ENCODE results near the gene CCNT1. TPM values are rescaled to one million over a fixed set of nuclear protein-coding genes. Genes with fewer than 3 reads are reported as not detected.

The CCNT1 gene
- total and polyA plus RNA-seq, 2 of the 13 experiments (the other 11 are each of a cell fraction or from before 2014, with no cell fraction given), result 18.0 to 28.2 TPM

DNA sequence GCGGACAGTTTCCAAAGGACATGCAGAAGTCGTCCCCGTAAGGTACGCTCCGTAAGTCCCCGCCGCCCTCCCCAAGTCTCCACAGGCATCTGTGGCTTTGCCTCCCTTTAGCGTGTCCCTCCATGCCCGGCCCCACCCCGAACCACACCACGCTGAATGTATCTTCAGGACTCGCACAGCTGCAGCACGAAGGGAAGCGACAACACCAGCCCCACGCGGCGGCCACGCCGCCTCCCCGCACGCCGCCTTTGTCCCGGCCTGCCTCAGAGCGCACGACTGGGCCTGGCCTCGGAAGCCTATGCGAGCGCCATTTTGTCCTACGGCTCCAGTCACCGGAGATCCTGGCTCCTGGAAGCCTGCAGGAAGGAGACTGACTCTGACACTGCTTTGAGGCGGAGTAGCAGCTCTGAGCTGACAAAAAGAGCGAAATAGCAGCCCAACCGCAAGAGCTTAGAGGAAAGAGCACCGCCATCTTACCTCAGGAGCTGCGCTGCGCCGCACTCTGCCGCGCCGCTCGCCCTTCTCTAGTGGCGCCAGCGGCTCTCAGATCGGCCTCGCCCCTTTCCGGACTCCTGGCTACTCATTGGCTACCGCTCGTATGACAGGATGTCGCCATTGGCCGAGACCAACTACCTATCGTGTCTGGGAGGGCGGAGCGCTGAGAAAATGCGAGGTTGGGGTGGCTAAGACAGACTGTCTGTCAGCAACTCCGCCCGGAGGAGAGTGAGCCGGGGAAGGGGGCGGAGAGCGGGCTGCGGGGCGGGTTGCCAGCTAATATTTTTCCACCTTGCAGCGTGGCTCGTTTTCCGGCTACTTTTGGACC lies 34.6 kb downstream of the CCNT1 start, which contains the start of gene KANSL2 (continued):
- TF ChIP-seq, protein P1, sequence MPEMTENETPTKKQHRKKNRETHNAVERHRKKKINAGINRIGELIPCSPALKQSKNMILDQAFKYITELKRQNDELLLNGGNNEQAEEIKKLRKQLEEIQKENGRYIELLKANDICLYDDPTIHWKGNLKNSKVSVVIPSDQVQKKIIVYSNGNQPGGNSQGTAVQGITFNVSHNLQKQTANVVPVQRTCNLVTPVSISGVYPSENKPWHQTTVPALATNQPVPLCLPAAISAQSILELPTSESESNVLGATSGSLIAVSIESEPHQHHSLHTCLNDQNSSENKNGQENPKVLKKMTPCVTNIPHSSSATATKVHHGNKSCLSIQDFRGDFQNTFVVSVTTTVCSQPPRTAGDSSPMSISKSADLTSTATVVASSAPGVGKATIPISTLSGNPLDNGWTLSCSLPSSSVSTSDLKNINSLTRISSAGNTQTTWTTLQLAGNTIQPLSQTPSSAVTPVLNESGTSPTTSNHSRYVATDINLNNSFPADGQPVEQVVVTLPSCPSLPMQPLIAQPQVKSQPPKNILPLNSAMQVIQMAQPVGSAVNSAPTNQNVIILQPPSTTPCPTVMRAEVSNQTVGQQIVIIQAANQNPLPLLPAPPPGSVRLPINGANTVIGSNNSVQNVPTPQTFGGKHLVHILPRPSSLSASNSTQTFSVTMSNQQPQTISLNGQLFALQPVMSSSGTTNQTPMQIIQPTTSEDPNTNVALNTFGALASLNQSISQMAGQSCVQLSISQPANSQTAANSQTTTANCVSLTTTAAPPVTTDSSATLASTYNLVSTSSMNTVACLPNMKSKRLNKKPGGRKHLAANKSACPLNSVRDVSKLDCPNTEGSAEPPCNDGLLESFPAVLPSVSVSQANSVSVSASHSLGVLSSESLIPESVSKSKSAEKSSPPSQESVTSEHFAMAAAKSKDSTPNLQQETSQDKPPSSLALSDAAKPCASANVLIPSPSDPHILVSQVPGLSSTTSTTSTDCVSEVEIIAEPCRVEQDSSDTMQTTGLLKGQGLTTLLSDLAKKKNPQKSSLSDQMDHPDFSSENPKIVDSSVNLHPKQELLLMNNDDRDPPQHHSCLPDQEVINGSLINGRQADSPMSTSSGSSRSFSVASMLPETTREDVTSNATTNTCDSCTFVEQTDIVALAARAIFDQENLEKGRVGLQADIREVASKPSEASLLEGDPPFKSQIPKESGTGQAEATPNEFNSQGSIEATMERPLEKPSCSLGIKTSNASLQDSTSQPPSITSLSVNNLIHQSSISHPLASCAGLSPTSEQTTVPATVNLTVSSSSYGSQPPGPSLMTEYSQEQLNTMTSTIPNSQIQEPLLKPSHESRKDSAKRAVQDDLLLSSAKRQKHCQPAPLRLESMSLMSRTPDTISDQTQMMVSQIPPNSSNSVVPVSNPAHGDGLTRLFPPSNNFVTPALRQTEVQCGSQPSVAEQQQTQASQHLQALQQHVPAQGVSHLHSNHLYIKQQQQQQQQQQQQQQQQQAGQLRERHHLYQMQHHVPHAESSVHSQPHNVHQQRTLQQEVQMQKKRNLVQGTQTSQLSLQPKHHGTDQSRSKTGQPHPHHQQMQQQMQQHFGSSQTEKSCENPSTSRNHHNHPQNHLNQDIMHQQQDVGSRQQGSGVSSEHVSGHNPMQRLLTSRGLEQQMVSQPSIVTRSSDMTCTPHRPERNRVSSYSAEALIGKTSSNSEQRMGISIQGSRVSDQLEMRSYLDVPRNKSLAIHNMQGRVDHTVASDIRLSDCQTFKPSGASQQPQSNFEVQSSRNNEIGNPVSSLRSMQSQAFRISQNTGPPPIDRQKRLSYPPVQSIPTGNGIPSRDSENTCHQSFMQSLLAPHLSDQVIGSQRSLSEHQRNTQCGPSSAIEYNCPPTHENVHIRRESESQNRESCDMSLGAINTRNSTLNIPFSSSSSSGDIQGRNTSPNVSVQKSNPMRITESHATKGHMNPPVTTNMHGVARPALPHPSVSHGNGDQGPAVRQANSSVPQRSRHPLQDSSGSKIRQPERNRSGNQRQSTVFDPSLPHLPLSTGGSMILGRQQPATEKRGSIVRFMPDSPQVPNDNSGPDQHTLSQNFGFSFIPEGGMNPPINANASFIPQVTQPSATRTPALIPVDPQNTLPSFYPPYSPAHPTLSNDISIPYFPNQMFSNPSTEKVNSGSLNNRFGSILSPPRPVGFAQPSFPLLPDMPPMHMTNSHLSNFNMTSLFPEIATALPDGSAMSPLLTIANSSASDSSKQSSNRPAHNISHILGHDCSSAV (CRISPR knock-in tag; IDR thresholded peaks at IDR 0.05; ENCODE audit: borderline replicate concordance), result no peak
- TF ChIP-seq MAFG (CRISPR knock-in tag; IDR thresholded peaks at IDR 0.05) (no peak), GATAD1 (CRISPR knock-in tag; IDR thresholded peaks at IDR 0.05) (peak; percentile 72), NCOA5 (CRISPR knock-in tag; IDR thresholded peaks at IDR 0.05) (no peak), NKX3-1 (CRISPR knock-in tag; IDR thresholded peaks at IDR 0.05) (peak; percentile 66), ZNF530 (CRISPR knock-in tag; IDR thresholded peaks at IDR 0.05; ENCODE audit: low read depth) (no peak), ARNTL (CRISPR knock-in tag; IDR thresholded peaks at IDR 0.05) (no peak; the same call in 1 of the 2 replicates), TARDBP (CRISPR knock-in tag; IDR thresholded peaks at IDR 0.05) (peak; percentile 49; the same call in 1 of the 2 replicates), STAG1 (CRISPR knock-in tag; IDR thresholded peaks at IDR 0.05) (no peak), SALL1 (CRISPR knock-in tag; IDR thresholded peaks at IDR 0.05) (peak; percentile 90), ZFAT (CRISPR knock-in tag; conservative IDR thresholded peaks at IDR 0.05) (no peak), RARG (CRISPR knock-in tag; IDR thresholded peaks at IDR 0.05; ENCODE audit: low read depth) (peak; percentile 82; the same call in 1 of the 2 replicates), EHMT2 (IDR thresholded peaks at IDR 0.05; ENCODE audit: borderline replicate concordance, low read depth, low read length) (no peak), BHLHE40 (IDR thresholded peaks at IDR 0.05; ENCODE audit: low read length) (no peak), FOXC1 (CRISPR knock-in tag; IDR thresholded peaks at IDR 0.05; ENCODE audit: borderline replicate concordance) (peak; percentile 60; the same call in 1 of the 2 replicates), AKAP8 (CRISPR knock-in tag; IDR thresholded peaks at IDR 0.05) (no peak), KDM6A (CRISPR knock-in tag; IDR thresholded peaks at IDR 0.05; ENCODE audit: low read depth) (no peak)
- TF ChIP-seq, protein P2, sequence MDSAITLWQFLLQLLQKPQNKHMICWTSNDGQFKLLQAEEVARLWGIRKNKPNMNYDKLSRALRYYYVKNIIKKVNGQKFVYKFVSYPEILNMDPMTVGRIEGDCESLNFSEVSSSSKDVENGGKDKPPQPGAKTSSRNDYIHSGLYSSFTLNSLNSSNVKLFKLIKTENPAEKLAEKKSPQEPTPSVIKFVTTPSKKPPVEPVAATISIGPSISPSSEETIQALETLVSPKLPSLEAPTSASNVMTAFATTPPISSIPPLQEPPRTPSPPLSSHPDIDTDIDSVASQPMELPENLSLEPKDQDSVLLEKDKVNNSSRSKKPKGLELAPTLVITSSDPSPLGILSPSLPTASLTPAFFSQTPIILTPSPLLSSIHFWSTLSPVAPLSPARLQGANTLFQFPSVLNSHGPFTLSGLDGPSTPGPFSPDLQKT (CRISPR knock-in tag; IDR thresholded peaks at IDR 0.05; ENCODE audit: borderline replicate concordance), result no peak
- TF ChIP-seq, protein P3, sequence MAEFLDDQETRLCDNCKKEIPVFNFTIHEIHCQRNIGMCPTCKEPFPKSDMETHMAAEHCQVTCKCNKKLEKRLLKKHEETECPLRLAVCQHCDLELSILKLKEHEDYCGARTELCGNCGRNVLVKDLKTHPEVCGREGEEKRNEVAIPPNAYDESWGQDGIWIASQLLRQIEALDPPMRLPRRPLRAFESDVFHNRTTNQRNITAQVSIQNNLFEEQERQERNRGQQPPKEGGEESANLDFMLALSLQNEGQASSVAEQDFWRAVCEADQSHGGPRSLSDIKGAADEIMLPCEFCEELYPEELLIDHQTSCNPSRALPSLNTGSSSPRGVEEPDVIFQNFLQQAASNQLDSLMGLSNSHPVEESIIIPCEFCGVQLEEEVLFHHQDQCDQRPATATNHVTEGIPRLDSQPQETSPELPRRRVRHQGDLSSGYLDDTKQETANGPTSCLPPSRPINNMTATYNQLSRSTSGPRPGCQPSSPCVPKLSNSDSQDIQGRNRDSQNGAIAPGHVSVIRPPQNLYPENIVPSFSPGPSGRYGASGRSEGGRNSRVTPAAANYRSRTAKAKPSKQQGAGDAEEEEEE (CRISPR knock-in tag; IDR thresholded peaks at IDR 0.05; ENCODE audit: borderline replicate concordance), result no peak
